Fibroblast of the aortic adventitia (primary cell): ENCODE data around the gene ZNF101. TPM values are rescaled to one million over a fixed set of nuclear protein-coding genes. Genes with fewer than 3 reads are reported as not detected.
"Not testable (repeated sequence)": the region's sequence is repeated elsewhere in the genome, so short reads cannot be mapped to it uniquely, and the experiment has no call there.

ENCODE experiments used
- DNase-seq: peaks from one replicate; pipeline ENCODE4 v3.0.0-alpha.2; 2010; ENCODE audit warnings: low read depth
- H3K4me3 ChIP-seq: 2 replicates; pipeline ENCODE4 v1.5.1; 2011; ENCODE audit warnings: low read depth, mild to moderate bottlenecking, control low read depth, low read length, moderate library complexity
- total RNA-seq: library from RNA; depleted of rRNA; stranded (reverse); fragments of >200 nt; gene quantifications from 2 replicates; pipeline ENCODE4 v1.2.3, GENCODE V29; 2012; ENCODE audit warnings: low replicate concordance
- TF ChIP-seq, protein P1 (sequence below): IDR thresholded peaks from 2 replicates; pipeline ENCODE4 v1.5.1; 2011; ENCODE audit warnings: mild to moderate bottlenecking, low read length, control low read depth, inconsistent platforms; ENCODE audit not compliant: insufficient read depth

ZNF101 gene
- total RNA-seq, 1 donor, result 6.8 TPM

DNA sequence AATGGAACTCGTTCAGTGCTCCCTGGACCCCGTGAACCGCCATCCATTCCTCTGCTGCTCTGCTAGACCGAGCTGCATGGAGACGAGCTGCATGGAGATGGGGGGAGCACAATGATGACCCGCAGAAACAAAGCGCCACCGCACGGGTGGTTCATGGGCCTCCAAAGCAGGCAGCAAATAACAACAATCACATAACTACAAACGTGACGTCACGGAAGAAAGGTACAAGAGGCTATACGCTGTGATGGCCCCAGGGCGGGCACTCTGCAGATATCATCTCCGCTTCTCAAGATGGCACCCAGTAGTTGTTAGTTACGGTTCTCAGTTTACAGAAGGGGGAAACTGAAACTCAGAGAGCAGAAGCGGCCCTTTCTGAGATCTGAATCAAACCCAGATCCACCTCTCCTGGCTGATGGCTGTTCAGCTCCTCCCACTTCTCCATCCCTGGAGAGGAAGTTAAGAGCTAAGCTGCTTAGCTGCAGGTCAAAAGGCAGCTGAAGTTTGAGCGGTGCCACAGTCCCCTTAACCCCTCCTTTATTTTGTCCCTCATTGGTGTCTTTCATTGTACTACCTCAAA is 6.9 kb upstream of the ZNF101 start:
- peak overlapping the region; percentile 99 for H3K4me3 ChIP-seq
- TF ChIP-seq, protein P1, sequence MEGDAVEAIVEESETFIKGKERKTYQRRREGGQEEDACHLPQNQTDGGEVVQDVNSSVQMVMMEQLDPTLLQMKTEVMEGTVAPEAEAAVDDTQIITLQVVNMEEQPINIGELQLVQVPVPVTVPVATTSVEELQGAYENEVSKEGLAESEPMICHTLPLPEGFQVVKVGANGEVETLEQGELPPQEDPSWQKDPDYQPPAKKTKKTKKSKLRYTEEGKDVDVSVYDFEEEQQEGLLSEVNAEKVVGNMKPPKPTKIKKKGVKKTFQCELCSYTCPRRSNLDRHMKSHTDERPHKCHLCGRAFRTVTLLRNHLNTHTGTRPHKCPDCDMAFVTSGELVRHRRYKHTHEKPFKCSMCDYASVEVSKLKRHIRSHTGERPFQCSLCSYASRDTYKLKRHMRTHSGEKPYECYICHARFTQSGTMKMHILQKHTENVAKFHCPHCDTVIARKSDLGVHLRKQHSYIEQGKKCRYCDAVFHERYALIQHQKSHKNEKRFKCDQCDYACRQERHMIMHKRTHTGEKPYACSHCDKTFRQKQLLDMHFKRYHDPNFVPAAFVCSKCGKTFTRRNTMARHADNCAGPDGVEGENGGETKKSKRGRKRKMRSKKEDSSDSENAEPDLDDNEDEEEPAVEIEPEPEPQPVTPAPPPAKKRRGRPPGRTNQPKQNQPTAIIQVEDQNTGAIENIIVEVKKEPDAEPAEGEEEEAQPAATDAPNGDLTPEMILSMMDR, result no peak
- DNase-seq, result no peak

DNA sequence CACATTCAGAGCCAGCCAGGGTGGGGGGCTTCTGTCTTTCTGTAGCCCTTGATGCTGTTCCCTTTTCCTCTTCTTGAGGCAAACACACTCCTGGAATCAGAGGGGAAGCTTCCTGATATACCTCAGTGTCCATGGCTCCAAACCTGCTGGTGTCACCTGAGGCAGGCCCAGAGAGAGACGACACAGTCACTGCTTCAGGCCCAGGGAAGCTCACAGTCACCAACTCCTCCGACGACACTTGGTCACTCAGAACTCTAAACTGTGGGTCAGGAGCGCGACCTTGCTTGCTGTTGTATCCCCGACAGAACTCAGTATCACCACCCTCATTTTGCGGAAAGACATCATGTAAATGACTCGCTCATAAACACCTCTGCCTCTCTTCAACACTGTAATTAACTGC is 6.3 kb upstream of the ZNF101 start:
- DNase-seq, result no peak
- TF ChIP-seq, protein P1, result no peak
- peak overlapping the region; percentile 99 for H3K4me3 ChIP-seq

DNA sequence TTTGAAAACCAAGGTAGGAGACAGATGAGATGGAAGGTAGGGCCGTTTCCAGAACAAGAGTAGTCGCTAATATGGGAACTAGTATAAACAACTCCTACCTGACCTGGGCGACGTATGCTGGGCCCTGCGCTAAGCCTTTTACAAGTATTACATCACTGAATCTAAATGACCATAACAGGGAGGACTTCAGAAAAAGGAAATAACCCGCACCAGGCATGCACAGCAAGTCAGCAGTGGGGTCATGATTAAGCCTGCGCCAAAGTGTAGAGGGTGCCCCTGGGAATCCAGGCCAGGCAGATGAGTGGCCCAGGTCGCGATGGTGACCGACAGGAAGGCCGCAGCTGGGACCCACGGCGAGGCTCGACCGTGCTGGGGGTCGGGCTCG is 5.8 kb upstream of the ZNF101 start:
- TF ChIP-seq, protein P1, result no peak
- no peak for DNase-seq
- peak overlapping the region; percentile 99 for H3K4me3 ChIP-seq

- peak; percentile 98 for DNase-seq
- TF ChIP-seq, protein P1, result peak; percentile 6
- peak within 1 kb of the TSS; percentile 99 for H3K4me3 ChIP-seq
These were observed 5.2 kb upstream of the ZNF101 start, which contains the start of gene ATP13A1 for GRCh38 chr19:19663256-19664120. TSS of gene ATP13A1 (minus strand) at chr19:19663676. CDS start at chr19:19663666, 10 bp downstream.

- not testable (repeated sequence) for H3K4me3 ChIP-seq, DNase-seq
These were observed 3.2 kb upstream of the ZNF101 start for GRCh38 chr19:19665420-19665948.

DNA sequence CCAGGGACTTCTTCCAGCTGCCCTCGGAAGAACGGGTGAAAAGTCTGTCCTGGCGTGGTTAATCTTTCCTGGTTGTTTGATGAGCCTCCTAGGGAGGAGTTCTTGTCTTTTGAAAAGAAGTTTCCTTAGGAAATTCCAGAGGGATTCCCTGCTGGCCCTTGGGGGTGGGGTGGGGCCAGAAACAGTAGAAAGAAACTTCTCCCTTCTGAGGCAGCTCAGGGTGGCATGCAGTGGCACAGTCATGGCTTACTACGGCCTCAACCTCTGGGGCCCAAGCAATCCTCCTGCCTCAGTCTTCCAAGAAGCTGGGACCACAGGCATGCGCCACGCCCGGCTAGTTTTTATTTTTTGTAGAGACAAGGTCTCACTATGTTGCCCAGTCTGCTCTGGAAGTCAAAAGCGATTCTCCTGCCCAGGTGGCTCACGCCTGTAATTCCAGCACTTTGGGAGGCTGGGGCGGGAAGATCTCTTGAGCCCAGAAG is 1.5 kb downstream of the ZNF101 start:
- H3K4me3 ChIP-seq, result peak overlapping the region; percentile 87

More for the DNA sequence above, 1.5 kb downstream of the ZNF101 start:
- DNase-seq, result no peak
- TF ChIP-seq, protein P1, result no peak
